PC-3 (cell line): ENCODE results near the gene TSKU. TPM values are rescaled to one million over a fixed set of nuclear protein-coding genes. Genes with fewer than 3 reads are reported as not detected.

Experiments
- ATAC-seq: fragments of 200-7000 bp; cut with Tn5 transposase; 2 replicates; pipeline ENCODE4 v1.9.1; 2020; ENCODE audit warnings: mild to moderate bottlenecking, moderate library complexity
- BruUV-seq: library from RNA; stranded (reverse); fragments of 400-500 nt; replicated peaks from 2 replicates; lab custom pipeline; 2021; lab: Mats Ljungman, UMichigan
- CTCF ChIA-PET: fragments of 300-600 bp; sonication (Branson Sonifier 250); formaldehyde crosslinking; loops from one replicate; lab custom pipeline; 2022; ENCODE audit warnings: antibody characterized with exemption; lab: Charles Lee
- POLR2A ChIA-PET: fragments of 300-600 bp; sonication (Branson Sonifier 250); formaldehyde crosslinking; loops from one replicate; lab custom pipeline; 2022; ENCODE audit warnings: antibody characterized with exemption; ENCODE audit not compliant: unreplicated experiment; lab: Charles Lee
- DNase-seq: peaks from one replicate; pipeline ENCODE4 v3.0.0-alpha.2; 2015
- H2AFZ ChIP-seq: fragments of 300-600 bp; sonication (generic); 2 replicates; pipeline ENCODE4 v1.6.0; 2016; ENCODE audit warnings: antibody characterized with exemption, low read length
- H3F3A ChIP-seq: fragments of 300-600 bp; sonication (generic); one replicate; pipeline ENCODE4 v1.6.0; 2017; ENCODE audit warnings: antibody characterized with exemption, low read length, control low read depth, mild to moderate bottlenecking; ENCODE audit not compliant: unreplicated experiment
- H3K27ac ChIP-seq: fragments of 300-600 bp; sonication (generic); 2 replicates; pipeline ENCODE4 v1.5.1; 2016; ENCODE audit warnings: mild to moderate bottlenecking, low read length
- H3K27me3 ChIP-seq: fragments of 300-600 bp; sonication (generic); 2 replicates; pipeline ENCODE4 v1.6.1; 2016; ENCODE audit warnings: low read length, mixed read lengths
- H3K36me3 ChIP-seq: fragments of 300-600 bp; sonication (generic); 2 replicates; pipeline ENCODE4 v1.6.1; 2016; ENCODE audit warnings: low read depth, mixed run types, low read length, mixed read lengths
- H3K4me1 ChIP-seq: fragments of 300-600 bp; sonication (generic); 2 replicates; pipeline ENCODE4 v1.5.1; 2016; ENCODE audit warnings: low read length; ENCODE audit not compliant: insufficient read depth
- H3K4me2 ChIP-seq: fragments of 300-600 bp; sonication (generic); 2 replicates; pipeline ENCODE4 v1.6.0; 2016; ENCODE audit warnings: low read length
- H3K4me3 ChIP-seq: fragments of 300-600 bp; sonication (generic); 2 replicates; pipeline ENCODE4 v1.5.1; 2016; ENCODE audit warnings: mild to moderate bottlenecking, low read length, mixed read lengths
- H3K79me2 ChIP-seq: fragments of 300-600 bp; sonication (generic); 2 replicates; pipeline ENCODE4 v1.6.1; 2017; ENCODE audit warnings: low read length, mixed read lengths
- H3K9ac ChIP-seq: fragments of 300-600 bp; sonication (generic); 2 replicates; pipeline ENCODE4 v1.6.0; 2016; ENCODE audit warnings: mild to moderate bottlenecking, low read length
- H3K9me2 ChIP-seq: fragments of 300-600 bp; sonication (generic); replicated peaks from 2 replicates; pipeline ENCODE4 v1.6.1; 2016; ENCODE audit warnings: mixed run types, low read length, mixed read lengths
- H3K9me3 ChIP-seq: fragments of 300-600 bp; sonication (generic); 2 replicates; pipeline ENCODE4 v1.6.1; 2016; ENCODE audit warnings: low read length, mixed read lengths
- H4K20me1 ChIP-seq: fragments of 300-600 bp; sonication (generic); 2 replicates; pipeline ENCODE4 v1.6.1; 2016; ENCODE audit warnings: low read length, mixed read lengths
- EZH2 ChIP-seq: fragments of 300-600 bp; sonication (generic); IDR thresholded peaks from one replicate; pipeline ENCODE4 v1.6.1; 2017; ENCODE audit warnings: antibody characterized with exemption, mild to moderate bottlenecking, low read length; ENCODE audit not compliant: unreplicated experiment
- EZH2phosphoT487 ChIP-seq: fragments of 300-600 bp; sonication (generic); IDR thresholded peaks from 2 replicates; pipeline ENCODE4 v1.6.1; 2018; ENCODE audit warnings: mild to moderate bottlenecking, antibody characterized with exemption, low read length, borderline replicate concordance
- intact Hi-C: fragments of 100-400 bp; cut with micrococcal nuclease; formaldehyde crosslinking; loops from 2 replicates; pipeline ENCODE4 v1.9.0; 2023
- total RNA-seq: library from RNA; depleted of rRNA; stranded (reverse); fragments of >200 nt; gene quantifications from 2 replicates; pipeline ENCODE4 v1.2.3, GENCODE V29; 2014
- TF ChIP-seq, protein P1 (sequence below): fragments of 300-600 bp; sonication (generic); conservative IDR thresholded peaks from 2 replicates; pipeline ENCODE4 v1.5.1; 2017; ENCODE audit warnings: antibody characterized with exemption, low read depth, mild to moderate bottlenecking, low read length

Gene TSKU
- total RNA-seq, 1 experiment from 2014 or later: 32.1 TPM

DNA sequence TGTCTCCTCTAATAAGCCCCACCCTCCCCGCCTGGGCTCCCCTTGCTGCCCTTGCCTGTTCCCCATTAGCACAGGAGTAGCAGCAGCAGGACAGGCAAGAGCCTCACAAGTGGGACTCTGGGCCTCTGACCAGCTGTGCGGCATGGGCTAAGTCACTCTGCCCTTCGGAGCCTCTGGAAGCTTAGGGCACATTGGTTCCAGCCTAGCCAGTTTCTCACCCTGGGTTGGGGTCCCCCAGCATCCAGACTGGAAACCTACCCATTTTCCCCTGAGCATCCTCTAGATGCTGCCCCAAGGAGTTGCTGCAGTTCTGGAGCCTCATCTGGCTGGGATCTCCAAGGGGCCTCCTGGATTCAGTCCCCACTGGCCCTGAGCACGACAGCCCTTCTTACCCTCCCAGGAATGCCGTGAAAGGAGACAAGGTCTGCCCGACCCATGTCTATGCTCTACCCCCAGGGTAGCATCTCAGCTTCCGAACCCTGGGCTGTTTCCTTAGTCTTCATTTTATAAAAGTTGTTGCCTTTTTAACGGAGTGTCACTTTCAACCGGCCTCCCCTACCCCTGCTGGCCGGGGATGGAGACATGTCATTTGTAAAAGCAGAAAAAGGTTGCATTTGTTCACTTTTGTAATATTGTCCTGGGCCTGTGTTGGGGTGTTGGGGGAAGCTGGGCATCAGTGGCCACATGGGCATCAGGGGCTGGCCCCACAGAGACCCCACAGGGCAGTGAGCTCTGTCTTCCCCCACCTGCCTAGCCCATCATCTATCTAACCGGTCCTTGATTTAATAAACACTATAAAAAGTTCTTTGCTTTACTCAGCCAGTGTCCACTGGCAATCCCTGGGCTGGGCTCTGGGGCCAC, 14.4 kb downstream of the TSKU start:
- H3F3A ChIP-seq: no peaks in the 10 kb centered on the region
- H3K27ac ChIP-seq: no peak overlapping the region
- BruUV-seq: no TSS peak
- H3K4me1 ChIP-seq: peaks cover 9% of the 10 kb centered on the region
- no peak overlapping the region for H2AFZ ChIP-seq
- ChIA-PET CTCF (interaction anchor here (0.7 to 2.4 kb wide), 4 partner anchors 62 to 121 kb away, joined by 3 to 35 read pairs (median 4); no protein-coding TSS in a partner anchor), POLR2A (interaction anchor here (0.8 kb wide), 1 partner anchor 63 kb away, joined by 3 read pairs; no protein-coding TSS in a partner anchor)
- H3K9ac ChIP-seq: no peak overlapping the region
- H3K79me2 ChIP-seq: peaks cover 21% of the 10 kb centered on the region
- peaks cover 3% of the 10 kb centered on the region for H3K36me3 ChIP-seq
- DNase-seq (no peak), ATAC-seq (no peak; the same call in 1 of the 2 replicates)
- intact Hi-C loops: no loop called here
- H4K20me1 ChIP-seq: 0 out of 2 replicates have a peak, but pooled peaks cover 4% of the 10 kb centered on the region
- H3K9me3 ChIP-seq: no peaks in the 10 kb centered on the region
- TF ChIP-seq EZH2phosphoT487 (no peak), EZH2 (no peak)
- TF ChIP-seq, protein P1, sequence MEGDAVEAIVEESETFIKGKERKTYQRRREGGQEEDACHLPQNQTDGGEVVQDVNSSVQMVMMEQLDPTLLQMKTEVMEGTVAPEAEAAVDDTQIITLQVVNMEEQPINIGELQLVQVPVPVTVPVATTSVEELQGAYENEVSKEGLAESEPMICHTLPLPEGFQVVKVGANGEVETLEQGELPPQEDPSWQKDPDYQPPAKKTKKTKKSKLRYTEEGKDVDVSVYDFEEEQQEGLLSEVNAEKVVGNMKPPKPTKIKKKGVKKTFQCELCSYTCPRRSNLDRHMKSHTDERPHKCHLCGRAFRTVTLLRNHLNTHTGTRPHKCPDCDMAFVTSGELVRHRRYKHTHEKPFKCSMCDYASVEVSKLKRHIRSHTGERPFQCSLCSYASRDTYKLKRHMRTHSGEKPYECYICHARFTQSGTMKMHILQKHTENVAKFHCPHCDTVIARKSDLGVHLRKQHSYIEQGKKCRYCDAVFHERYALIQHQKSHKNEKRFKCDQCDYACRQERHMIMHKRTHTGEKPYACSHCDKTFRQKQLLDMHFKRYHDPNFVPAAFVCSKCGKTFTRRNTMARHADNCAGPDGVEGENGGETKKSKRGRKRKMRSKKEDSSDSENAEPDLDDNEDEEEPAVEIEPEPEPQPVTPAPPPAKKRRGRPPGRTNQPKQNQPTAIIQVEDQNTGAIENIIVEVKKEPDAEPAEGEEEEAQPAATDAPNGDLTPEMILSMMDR: no peak
- H3K4me3 ChIP-seq: no peak overlapping the region
- no peaks in the 10 kb centered on the region for H3K27me3 ChIP-seq
- H3K4me2 ChIP-seq: no peak overlapping the region
- H3K9me2 ChIP-seq: no peaks in the 10 kb centered on the region

DNA sequence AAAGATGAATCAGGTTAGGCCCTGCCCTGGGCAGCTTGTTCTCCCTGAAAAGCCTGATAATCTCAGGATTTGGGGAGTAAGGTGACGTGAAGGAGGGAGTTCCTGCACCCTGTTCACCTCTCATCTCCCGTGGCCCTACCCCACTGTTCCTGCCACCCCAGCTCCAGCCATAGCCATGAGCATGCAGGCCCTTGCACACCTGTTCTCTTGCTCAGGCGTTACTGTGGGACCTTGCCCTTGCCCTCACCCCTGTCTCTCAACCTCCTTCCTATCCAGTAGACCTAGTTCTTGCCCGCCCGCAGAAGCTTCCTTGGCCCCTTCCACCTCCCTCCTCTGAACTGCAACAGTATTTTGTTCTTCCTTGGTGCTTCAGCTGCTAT, 15.0 kb downstream of the TSKU start:
- Histone ChIP-seq H3K27me3 (no peaks in the 10 kb centered on the region), H4K20me1 (no peaks in the 10 kb centered on the region), H3K79me2 (peaks cover 14% of the 10 kb centered on the region), H3K9me2 (no peaks in the 10 kb centered on the region), H3K9me3 (no peaks in the 10 kb centered on the region), H3K4me2 (no peak overlapping the region), H3F3A (no peaks in the 10 kb centered on the region), H2AFZ (no peak overlapping the region), H3K4me1 (peaks cover 9% of the 10 kb centered on the region), H3K27ac (no peak overlapping the region), H3K9ac (no peak overlapping the region), H3K4me3 (no peak overlapping the region), H3K36me3 (peaks cover 3% of the 10 kb centered on the region)
- ChIA-PET POLR2A (interaction anchor here (0.8 kb wide), 1 partner anchor 64 kb away, joined by 3 read pairs; no protein-coding TSS in a partner anchor), CTCF (interaction anchor here (0.7 to 2.4 kb wide), 4 partner anchors 63 to 121 kb away, joined by 3 to 35 read pairs (median 4); no protein-coding TSS in a partner anchor)
- DNase-seq (no peak), ATAC-seq (no peak)
- BruUV-seq: no TSS peak
- intact Hi-C loops: no loop called here
- TF ChIP-seq EZH2 (no peak), EZH2phosphoT487 (no peak)
- TF ChIP-seq, protein P1: no peak
